GM19023 (cell line): ENCODE data around the gene FGD2.
"Not testable (repeated sequence)": the region's sequence is repeated elsewhere in the genome, so short reads cannot be mapped to it uniquely, and the experiment has no call there.

Experiments
- ATAC-seq: cut with Tn5 transposase; IDR thresholded peaks from one replicate; pipeline ENCODE4 v1.9.1; 2021; ENCODE audit warnings: mild to moderate bottlenecking, moderate library complexity; ENCODE audit not compliant: unreplicated experiment

The FGD2 gene

DNA sequence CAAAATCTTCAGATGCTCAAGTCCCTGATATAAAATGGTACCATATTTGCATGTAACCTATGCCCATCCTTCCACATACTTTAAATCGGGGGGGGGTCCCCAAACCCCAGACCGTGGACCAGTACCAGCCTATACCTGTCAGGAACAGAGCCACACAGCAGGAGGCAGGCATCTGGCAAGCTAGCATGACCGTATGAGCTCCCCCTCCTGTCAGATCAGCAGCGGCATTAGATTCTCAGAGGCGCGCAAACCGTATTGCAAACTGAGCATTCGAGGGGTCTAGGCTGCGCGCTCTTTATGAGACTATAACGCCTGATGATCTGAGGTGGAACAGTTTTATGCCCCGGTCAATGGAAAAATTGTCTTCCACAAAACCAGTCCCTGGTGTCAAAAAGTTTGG, 30.7 kb downstream of the FGD2 start:
- no peak for ATAC-seq

DNA sequence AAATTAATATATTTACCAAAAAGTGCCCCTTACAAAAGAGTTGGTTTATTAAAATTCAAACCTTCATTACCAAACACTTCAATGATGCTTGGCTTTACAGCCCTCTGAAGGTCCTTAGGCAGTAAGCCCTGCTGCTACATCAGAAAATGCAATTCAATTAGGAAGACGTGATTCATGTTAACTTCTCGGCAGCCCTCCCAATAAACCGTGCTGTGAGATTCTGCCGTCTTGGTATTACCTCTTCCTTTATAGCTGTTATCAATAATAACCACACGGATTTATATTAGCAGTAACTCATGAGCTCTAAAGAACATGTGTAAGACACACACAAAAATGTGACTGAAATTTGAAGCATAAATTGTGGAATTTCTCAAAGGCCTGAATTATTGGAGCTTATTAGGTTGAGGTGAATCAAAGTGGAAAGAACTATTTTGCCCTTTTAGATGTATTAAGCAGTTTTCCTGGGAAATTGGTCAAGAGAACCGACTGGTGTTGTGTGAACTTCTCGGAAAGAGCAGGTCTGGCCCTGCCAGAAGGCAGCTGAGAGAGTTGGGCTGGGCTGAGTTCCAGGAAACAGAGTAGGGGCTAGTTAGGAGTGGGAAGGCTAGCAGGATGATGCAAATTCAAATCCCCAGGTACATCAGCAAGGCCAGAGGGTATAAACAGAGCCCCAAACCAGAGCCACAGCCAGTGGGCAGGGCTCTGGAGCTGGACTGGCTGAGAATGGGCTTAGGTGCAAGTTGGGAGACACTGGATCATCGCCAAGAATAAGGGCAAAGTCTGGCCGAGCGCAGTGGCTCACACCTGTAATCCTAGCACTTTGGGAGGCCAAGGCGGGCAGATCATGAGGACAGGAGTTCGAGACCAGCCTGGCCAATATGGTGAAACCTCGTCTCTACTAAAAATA, 33.1 kb downstream of the FGD2 start:
- ATAC-seq = no peak

DNA sequence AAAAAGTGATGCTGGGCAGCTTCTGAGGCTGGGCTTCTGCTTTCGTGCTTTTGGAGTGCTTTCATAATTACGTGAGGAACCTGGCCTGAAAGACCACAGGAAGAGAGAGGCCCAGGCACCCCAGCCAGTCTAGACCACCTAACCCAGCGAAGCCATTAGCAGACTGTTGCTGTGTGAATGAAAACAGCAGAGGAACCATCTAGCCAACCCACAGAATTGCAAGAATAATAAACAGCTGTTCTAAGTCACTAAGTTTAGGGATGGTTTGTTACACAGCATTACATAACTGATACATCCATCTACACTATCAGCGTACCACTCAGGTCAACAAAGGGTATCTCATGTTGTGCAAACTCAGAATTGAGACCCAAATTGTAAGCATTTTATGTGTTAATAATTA, 34.5 kb downstream of the FGD2 start:
- ATAC-seq = no peak

DNA sequence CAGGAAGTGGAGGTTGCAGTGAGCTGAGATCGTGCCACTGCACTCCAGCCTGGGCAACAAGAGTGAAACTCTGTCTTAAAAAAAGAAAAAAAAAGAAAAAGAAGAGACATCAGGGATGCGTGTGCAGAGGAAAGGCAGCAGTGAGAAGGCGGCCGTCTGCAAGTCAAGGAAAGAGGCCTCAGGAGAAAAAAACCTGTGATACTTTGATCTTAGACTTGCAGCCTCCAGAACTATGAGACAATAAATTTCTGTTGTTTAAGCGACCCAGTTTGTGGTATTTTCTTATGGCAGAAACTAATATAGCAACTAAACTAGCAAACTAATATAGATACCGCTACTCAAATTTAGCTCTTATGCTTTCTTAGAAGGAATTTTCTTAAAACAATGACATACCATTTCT, 36.1 kb downstream of the FGD2 start:
- no peak for ATAC-seq

DNA sequence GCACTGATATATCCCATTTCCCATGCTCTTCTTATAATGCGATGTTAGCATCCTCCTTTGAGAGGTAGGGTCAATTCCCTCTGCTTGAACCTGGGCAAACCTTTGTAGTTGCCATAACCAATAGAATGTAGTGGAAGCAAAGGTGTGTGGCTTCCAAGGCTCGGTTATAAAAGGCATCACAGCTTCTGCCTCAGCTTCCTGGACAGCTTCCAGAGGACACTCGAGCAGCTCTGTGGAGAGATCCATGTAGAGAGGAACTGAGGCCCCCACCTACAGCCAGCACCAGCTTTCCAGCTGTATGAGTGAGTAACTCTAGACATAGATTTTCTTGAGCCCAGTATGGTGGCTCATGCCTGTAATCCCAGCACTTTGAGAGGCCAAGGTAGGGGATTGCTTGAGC, 36.7 kb downstream of the FGD2 start:
- ATAC-seq = no peak

DNA sequence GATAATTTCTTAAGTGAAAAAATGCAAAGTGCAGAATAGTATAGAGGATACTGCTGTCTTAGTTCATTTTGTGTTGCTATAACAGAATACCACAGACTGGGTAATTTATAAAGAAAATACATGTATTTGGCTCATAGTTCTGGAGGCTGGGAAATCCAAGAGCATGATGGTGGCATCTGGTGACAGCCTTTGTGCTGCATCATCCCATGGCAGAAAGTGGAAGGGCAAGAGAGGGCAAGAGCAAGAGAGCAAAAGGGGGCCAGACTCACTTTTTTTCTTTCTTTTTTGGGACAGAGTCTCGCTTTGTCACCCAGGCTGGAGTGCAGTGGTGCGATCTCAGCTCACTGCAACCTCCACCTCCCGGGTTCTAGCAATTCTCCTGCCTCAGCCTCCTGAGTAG, 37.6 kb downstream of the FGD2 start:
- ATAC-seq = not testable (repeated sequence)

DNA sequence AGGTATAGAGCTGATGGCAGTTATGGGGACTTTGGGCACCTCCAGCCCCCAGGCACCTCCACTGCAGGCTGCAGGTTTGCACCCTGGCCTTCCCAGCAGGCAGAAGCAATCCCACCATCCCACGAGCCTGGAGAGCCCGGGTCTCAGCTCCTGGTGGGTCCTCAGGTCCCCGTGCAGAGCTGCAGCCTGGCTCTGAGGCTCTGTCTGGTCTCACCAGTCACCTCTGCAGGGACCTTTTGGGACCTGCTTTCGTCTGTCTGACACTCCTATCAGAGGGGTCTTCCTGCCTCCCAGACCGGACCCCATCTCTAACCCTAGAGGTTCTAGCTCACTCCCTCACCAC, 41.9 kb downstream of the FGD2 start:
- no peak for ATAC-seq

DNA sequence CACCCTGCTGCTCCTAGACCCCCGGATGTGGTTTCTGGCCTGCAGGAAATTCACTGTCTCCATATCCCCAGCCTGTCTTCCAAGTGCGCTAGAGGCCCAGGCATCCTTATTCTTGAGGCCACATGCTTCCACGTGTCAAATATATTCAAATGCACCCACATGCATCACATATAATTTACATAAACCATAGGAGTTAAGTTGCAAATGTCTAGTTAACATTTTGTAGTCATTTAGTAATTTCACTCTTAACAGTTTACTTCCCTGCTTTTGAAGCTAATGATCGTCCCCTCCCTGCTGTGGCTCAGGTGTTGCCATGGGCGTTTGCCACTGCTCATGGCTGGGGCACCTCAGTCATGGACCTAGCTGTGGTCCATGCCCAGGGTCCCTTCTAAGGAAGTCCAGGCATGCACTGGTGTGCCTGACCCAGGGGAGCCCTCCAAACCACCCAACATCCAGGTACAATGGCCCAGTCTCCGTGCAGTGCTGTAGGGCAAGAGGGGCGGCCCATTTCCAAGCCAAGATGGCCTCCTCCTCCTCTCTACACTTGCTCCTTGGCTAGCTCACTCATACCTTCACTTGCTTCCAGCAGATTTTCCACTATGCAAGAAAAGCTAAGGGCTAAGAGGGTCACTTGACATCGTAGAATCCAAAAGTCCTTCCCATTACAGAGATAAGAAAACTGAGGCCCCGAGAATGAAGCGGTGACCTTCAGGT, 42.4 kb downstream of the FGD2 start:
- ATAC-seq = no peak

DNA sequence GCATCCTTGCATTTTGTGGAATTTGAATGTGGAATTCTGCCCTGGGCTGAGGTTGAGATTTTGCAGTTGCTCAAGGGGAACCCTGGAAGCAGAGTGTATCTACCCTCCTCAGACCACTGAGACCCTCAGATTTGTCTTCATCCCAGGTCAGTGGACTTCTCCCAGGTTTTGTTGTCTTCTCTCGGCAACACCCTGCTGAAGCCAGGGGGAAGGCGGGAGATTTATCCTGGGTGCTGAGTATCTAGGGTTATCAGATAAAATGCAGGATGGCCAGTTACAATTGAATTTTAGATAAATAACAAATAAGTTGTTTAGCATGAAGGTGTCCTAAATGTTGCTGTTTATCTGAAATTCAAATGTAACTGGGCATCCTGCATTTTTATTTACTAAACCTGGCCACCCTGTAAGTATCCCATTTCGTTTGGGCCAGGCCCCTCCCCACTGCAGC, 43.0 kb downstream of the FGD2 start:
- ATAC-seq = no peak

DNA sequence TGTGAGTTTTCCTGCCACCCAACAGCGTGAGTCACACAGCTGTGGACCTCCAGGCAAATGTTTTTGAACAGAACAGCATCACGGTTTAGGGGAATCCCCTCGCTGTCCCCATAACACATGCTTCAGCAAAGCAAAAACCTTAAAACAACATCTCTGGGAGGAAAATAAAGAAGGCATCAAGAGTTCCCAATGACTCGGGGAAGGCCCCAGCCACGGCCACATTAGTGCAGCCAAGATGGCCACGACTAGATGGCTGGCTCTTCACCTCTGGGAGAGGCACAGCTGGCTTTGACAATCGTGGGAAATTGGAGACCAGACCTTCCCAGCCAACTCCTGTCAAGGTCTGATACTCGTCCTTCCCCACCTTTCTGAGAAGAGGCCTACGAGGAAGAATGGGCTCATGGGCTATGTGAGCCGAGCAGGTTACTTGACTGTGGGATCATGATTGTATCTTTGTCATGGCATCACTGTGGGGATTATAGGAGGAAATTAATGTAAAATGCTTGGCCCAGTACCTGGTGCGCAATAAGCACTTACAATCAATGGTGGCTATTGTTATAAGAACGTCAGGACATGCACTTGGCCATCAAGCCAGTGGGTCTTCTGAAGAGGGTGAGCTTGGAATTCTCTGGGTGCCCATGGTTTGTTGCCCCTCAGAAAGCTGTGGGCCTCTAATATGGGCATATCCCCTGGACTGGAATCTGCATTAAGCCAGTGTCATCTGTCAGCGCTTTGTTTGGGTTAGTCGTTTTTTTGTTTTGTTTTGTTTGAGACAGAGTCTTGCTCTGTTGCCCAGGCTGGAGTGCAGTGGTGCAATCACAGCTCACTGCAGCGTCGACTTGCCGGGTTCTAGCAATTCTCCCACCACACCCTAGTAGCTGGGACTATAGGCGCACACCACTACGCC, 43.6 kb downstream of the FGD2 start:
- peak; percentile 49 for ATAC-seq

DNA sequence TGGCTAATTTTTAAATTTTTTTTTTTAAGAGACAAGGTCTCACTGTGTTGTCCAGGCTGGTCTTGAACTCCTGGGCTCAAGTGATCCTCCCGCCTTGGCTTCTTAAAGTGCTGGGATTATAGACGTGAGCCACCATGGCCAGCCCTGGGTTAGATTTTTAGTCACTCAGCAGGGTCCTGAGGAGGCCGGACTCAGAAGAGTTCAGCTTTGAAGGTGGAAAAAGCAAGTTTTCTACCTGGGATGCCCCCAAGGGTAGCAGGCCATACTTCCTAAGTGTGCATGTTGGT, 44.2 kb downstream of the FGD2 start:
- ATAC-seq = no peak

DNA sequence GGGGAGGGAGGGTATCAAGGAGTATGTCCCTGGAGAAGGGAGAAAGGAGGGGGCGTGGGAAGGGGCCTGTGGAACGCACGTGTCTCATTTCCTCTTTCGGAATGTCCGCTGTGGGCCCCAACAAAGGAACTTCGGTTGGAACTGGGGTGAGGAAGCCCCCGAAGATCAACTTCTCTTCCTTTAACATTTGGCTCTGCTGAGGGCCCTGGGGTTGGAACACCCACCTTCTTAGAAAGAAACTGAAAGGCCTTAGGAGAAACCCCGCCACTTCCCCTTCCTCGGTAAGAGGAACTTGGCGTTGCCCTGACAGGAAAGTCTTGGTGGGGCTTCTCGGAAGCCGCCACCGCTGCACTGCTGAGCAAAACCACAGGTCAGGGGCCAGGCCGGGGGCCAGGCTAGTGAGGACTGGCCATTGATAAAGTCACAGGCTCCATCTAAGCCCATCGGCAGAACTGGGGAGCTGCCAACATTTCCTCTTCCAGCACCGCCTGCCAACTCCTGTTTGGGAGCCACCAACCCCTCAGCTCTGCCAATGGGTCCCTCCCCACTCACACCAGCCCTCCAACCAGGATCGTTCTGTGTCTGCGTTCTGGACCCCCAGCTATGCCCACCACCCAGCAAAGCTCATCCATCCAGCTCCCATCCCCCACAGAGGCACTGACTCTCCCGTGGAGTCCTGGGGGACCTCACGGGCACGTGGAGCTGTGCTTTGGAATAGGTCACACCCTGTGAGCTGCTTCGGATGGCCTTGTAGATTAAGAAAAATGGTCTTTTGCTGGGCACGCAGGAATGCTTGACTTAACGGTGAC, 44.8 kb downstream of the FGD2 start:
- ATAC-seq = no peak

DNA sequence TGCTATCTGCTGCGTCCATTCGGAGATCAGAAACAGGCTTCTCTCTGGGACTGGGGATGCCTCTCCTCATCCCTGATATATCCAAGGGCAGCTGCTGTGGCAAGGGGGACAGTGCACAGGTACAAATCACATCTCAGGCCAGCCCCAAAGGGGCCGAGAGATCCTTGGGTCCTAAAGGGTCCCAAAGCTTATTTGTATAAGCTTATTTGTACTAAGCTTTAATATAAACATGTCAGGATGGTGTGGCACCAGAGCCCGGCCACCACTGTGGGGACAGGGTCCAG, 45.3 kb downstream of the FGD2 start:
- ATAC-seq = no peak

DNA sequence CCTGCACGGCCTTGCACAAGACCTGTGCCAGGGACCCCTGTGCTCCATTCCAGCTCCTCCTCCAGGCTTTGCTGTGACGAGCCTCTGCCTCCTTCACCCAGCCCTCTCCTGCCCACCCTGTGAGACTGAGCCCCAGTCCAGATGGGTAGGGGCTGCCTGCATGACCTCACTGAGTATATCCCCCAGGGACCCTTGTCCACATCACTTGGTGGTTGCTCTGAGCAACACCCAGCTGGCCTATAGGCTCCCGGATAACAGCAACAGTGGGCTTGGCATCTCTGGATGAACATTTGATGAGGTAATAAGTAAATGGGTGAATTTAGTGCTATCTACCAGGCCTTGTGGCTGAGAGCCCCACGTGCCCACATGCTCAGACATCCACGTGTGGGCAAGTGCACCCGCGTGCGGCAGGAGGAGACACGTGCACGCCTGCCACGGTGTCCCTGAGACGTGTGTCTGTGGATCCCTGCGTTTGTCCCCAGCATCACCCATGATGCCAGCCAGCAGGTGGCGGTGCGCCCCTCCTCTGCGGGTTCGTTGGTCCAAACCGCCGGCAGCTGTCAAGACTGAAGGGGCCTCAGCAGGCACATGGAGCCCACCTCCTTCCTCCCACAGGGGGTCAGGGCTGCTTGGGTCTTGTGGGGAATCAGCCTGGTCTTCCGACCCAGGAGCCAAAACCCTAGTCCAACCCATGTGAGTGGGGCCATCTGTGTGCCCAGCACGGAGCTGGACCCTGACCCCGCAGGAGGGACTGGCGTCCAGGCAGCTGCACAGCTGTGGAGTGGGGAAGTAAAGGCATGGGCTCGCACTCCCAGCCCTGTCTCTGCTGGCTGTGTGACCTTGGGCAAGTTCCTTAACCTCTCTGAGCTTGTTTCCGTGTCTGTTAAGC, 45.9 kb downstream of the FGD2 start:
- no peak for ATAC-seq

DNA sequence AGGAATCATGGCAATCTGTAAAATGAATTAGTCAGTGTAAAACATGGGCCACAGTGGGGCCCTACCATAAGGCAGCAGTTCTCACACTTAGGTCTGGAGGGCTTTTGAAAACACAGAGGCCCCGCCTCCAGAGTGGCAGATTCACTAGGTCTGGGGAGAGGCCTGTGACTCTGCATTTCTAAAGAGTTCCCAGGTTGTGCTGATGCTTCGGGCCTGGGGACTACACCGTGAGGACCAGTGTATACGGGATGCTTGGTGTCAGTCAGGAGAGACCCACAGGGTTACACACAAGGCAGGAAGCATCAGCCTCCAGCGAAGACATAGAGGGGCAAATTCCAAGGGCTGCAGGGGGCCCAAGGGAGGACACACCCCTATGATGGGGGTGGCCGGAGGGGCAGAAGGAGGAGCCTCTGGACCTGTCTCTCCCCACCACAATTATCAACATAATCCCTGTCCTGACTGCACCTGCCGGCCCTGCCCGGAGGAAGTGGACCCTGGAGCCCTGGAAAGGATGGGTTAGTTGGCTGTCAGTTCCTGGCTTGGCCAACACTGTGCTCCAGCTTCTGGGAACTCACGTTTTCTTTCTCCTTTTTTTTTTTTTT, 46.7 kb downstream of the FGD2 start:
- ATAC-seq = no peak

DNA sequence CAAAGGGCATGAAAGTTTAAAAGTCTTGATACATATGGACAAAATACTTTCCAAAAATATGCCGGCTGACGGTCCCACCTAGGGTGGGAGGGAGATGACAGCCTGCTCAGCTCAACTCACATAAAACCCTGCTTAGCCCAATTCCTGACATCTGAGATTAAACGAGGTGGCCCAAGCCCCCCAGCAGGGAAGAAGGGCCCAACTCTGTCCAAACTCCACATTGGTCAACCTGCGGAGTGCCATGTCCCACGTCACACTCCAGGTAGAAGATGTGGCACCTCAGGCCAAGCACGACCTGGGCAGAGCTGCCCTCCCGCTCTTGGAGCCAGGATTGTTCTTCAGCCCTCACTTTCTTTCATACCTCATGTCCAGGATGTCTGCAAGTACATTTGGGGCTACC, 48.2 kb downstream of the FGD2 start:
- no peak for ATAC-seq

DNA sequence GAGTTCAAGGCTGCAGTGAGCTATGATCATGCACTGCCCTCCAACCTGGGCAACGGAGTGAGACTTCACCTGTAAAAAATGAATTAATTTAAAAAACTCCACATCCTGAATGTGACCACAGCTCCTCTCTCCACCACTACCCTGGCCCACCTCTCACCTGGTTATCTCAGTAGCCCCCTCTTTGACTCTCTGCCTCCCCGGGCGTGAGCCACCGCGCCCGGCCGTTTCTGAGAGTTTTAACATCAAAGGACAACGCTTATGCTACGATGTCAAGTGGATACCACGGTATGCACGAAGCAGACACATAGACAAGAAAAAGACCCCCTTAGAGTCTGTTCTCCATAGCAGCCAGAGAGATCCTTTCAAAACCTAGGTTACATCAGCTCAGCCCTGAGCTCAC, 48.7 kb downstream of the FGD2 start:
- no peak for ATAC-seq

DNA sequence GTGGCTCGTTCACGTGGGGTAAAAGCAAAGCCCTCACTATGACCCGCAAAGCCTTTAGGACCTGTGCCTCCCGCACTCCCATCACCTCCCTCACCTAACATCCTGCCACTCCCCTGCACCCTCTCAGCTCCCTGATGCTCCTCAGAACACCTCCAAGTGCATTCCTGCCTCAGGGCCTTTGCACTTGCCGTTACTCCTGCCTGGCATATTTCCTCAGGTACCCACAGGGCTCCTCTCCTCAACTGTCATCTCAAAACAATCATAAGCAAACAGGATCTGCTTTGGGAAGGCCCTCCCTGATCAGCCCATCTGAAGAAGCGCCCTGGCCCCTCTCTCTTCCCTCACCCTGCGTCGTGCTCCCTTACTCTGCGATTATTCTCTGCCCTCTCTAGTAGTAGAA, 49.1 kb downstream of the FGD2 start:
- ATAC-seq = no peak

DNA sequence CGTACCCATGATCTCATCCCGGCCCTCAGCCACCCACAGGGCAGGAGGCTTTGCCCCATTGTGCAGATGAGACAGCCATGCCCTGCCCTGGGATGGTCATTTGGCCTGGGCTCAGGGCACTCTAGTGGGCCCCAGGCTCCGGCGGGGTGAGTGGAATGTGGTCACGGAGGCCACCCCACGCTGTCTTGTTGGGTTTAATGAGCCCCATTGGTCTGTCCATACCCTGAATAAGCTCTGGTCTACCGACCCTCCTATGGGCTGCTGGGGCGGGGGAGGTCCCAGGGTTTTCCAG, 50.6 kb downstream of the FGD2 start:
- ATAC-seq = no peak
